HPDE6-E6E7 (cell line): ENCODE measurements around the gene CAMK2N2.

Source experiments
- DNase-seq: peaks from one replicate; pipeline ENCODE4 v3.0.0; 2011; ENCODE audit warnings: missing footprints; ENCODE audit errors: extremely low spot score

The CAMK2N2 gene

GRCh38 chr3:184222521-184222920 lies 38.8 kb downstream of the CAMK2N2 start:
- no peak for DNase-seq

- no peak for DNase-seq
Observed at GRCh38 chr3:184218814-184219213, 42.5 kb downstream of the CAMK2N2 start.

- DNase-seq: no peak
Observed at GRCh38 chr3:184211718-184212117, 49.6 kb downstream of the CAMK2N2 start.

- no peak for DNase-seq
Observed at GRCh38 chr3:184211297-184211696, 50.1 kb downstream of the CAMK2N2 start.
